GM18517 (cell line): ENCODE results near the gene ITGB7.
"Not testable (repeated sequence)": the region's sequence is repeated elsewhere in the genome, so short reads cannot be mapped to it uniquely, and the experiment has no call there.

Experiments used
- ATAC-seq: cut with Tn5 transposase; IDR thresholded peaks from one replicate; pipeline ENCODE4 v1.9.1; 2021; ENCODE audit warnings: mild to moderate bottlenecking, moderate library complexity; ENCODE audit not compliant: unreplicated experiment

The ITGB7 gene

DNA sequence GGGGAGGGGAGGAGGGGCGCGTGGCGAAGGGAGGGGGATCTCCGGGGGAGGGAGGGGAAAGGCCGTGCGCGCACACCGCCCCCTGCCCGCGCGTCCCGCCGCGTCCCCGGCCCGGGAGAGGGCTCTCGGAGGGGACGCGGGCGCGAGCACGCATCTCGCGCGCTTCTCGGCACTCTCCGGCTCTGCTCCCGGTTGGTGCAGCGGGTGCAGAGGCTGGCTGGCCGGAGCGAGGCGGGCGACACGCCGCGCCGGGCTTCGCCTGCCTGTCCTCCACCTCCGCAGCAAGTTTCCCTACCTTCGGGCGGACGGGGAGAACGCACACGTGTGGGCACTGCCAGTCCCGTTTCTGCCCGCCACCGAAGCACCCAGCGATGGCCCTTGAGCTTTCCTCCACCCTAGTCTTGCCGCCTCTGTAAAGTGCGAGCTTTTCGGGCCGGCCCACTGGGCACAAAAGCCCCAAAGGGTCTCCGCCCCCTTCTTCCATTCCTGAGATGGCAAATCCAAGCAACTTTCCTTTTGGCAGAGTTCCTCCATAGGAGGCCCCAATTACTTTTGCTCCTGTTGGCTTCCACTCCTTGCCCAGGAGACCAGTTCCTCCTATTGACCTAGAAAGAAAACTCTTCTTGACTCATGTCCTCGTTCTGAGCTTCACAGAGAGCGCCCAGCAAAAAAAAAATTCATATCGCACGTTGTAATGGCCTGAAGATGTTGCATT lies 26.0 kb downstream of the ITGB7 start:
- ATAC-seq = peak; percentile 35

- peak; percentile 70 for ATAC-seq
Observed at GRCh38 chr12:53180220-53180930, 26.7 kb downstream of the ITGB7 start, which contains the start of the genes CSAD and ZNF740. Gene CSAD, minus strand, starts transcription at chr12:53180925. Its CDS starts 7,455 bp downstream, at chr12:53173470. Gene ZNF740, plus strand, starts transcription at chr12:53180722. Its CDS starts 1,262 bp downstream, at chr12:53181984.

- peak; percentile 28 for ATAC-seq
Observed at GRCh38 chr12:53179687-53180219, 27.3 kb downstream of the ITGB7 start.

DNA sequence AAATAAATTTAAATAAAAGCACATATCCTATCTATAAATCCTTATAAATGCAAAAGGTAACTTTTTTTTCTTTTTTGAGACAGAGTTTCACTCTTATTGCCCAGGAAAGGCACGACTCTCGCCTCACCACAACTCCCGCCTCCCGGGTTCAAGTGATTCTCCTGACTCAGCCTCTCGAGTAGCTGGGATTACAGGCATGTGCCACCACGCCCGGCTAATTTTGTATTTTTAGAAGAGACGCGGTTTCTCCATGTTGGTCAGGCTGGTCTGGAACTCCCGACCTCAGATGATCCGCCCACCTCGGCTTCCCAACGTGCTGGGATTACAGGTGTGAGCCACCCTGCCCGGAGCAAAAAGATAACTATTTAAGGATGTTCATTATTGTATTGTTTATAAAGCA lies 28.2 kb downstream of the ITGB7 start:
- ATAC-seq = not testable (repeated sequence)

DNA sequence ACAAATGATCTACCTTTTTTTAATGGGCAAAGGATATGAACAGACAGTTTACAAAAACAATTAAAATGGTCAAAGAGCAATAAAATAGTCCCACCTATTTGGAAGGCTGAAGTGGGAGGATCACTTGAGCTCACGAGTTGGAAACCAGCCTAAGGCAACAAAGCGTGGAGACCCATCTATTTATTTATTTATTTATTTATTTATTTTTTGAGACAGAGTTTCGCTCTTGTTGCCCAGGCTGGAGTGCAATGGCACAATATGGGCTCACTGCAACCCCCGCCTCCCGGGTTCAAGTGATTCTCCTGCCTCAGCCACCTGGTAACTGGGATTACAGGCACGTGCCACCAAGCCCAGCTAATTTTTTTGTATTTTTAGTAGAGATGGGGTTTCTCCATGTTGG lies 29.6 kb downstream of the ITGB7 start:
- not testable (repeated sequence) for ATAC-seq

GRCh38 chr12:53176750-53177149 lies 30.3 kb downstream of the ITGB7 start:
- no peak for ATAC-seq

DNA sequence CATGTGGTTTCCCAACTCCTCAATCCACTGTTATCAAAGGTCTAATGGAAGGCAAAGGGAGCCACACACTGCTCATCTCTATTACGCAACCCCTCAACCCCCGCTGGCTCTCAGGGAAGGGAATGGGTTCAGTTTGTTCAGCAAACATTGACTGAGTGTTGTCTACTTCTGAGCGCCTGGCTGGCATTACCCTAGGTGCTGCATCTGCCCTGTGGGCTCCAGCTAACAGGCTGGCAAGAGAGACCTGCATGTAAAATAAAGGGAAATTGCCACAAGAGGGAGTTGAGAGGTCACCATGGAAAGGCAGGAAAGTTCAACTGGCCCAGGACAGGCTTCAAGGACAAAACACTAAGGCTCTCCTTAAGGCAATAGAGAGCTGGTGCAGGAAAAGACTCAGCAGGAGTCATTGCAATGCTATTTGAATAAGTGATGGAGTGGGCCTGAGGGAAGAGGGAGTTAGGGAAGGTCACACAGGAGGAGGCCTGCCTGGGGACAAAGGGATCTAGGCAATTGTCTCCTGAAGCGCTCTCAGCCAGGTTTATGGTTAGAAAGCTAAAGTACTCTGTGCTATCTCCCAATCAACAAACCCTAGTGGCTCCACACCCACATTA lies 32.1 kb downstream of the ITGB7 start:
- no peak for ATAC-seq

DNA sequence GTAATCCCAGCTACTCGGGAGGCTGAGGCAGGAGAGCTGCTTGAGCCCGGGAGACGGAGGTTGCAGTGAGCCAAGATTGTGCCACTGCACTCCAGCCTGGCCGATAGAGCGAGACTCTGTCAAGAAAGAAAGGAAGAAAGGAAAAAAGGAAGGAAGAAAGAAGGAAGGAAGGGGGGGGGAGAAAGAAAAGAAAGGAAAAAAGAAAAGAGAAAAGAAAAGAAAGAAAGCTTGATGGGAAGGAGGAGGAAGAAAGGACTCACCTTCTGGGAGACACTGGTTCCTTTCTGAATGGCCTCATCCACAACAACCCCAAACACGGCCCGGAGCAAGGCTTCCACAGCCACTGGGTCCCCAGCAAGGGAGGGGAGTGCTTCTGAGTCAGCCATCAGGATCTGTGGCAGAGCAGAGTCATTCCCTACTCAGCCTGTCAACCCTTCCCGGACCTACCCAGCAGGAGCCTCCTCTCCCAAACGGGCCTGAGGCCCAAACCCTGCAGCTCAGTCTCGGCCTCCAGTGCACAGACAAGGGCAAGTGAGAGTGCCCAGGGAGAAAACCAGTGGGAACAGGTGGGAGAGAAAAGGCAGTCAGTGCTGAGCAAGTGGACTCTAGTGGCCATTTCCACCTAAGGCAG lies 33.9 kb downstream of the ITGB7 start:
- no peak for ATAC-seq

DNA sequence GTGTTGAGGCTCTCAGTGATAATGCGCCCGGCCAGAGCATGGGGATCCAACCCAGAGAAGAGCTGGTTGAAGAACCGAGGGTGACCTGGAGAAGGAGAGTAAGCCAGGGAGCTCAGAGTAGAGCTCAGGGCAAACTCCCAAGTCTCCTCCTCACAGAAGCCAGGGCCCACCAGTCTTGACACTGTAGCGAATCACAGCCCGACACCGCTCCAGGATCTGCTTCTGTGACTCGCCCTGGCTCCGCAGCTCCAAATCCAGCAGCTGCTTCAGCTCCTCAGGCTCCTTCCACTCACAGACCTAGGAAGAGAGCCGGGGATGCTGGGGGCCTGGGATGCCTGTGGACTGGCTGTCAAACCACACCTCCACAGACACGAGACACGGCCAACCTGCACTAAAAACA lies 34.7 kb downstream of the ITGB7 start:
- no peak for ATAC-seq

GRCh38 chr12:53171725-53172329 lies 35.2 kb downstream of the ITGB7 start:
- no peak for ATAC-seq

DNA sequence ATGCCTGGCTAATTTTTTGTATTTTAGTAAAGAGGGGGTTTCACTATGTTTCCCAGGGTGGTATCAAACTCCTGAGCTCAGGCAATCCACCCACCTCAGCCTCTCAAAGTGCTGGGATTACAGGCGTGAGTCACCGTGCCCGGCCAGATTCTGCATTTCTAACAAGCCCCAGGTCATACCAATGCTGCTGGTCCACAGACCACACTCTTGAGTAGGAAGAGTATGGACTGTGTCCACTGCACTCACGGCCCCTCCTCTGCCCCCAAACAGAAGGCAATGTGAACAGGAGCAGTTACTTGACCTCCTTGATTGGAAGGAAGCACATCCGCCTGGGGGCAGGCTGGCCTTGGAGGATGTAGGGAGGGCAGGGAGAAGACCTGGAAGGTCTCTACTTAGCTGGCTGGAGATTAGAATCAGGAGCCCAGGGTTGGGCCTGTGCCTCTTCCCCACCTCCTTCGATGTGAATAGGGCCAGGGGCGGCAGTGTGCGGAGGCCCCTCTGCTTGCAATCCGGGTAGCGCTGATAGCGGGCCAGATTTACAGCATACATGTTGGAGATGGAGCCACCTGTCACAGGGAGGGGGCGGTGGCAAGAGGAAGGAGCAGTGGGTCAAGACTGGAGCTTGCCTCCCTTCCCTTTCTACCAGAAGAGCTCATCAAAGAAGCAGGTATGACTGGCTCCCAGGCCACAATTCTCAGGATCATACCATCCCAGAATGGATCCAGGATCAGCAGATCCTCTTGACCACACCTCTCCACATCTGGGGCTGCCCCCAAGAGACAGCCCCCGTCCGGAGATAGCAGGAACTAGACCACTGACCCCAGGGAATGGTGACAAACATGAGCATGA lies 36.0 kb downstream of the ITGB7 start:
- no peak for ATAC-seq

DNA sequence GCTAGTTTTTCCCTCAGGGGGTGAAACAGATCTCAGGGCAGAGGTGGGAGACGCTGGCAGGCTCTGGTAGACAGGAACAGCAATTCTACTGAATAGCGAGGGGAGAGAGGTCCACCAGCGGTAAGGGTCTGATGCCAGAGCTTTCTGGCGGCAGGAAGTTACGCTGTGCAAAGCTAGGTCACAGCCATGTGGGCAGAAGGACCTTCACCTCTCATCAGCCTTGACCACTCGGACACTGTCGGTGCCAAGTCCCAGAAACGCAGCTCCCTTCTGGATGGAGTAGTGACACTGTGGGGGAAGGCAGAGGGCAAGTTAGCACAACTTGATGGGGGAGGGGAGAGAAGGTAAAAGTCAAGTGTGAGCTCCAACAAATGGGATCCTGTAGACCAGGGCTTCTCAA lies 36.8 kb downstream of the ITGB7 start:
- no peak for ATAC-seq

- no peak for ATAC-seq
Observed at GRCh38 chr12:53169644-53170043, 37.4 kb downstream of the ITGB7 start.

GRCh38 chr12:53166837-53167236 lies 40.2 kb downstream of the ITGB7 start:
- no peak for ATAC-seq

GRCh38 chr12:53163008-53163407 lies 44.0 kb downstream of the ITGB7 start:
- not testable (repeated sequence) for ATAC-seq

- no peak for ATAC-seq
Observed at GRCh38 chr12:53161119-53161911, 45.7 kb downstream of the ITGB7 start.

DNA sequence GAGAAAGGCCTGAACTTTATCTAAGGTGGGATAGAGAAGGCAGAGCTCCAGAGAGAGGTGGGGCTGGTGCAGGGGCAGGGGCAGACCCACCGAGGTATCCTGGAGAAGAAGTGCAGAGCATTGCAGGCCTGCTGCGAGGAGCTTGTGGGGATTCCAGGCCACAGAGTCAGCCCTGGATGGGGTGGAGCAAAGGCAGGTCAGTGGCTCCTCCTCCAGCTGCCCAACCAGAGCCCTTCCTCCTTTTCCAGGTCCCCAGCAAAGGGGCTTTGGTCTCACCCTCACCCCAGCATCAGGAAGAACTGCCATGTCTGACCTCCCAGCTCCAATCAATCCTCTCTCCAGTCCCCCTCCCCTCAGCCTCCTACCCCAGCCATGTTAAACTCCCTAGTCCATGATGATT lies 46.4 kb downstream of the ITGB7 start:
- ATAC-seq = no peak

DNA sequence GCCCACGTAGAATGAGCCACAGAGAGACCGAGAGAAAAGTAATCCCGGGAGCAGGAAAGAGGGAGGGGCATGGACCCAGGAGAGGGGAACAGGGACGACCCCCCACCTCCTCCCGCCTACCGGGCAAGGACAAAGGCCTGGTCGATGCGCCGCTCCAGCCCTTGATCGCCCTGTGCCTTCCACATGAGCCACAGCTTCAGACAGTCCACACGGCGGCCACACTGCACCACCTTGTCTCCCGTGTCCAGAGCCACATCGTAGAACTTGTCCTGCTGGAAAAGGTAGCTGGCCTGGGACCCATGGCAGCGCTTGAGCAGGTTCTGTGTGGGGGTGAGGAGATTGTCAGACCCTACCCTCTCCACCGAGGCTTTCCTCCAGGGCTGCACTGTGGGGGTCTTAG lies 47.1 kb downstream of the ITGB7 start:
- no peak for ATAC-seq
